Activated CD4-positive, alpha-beta T cell treated with anti-CD3 and anti-CD28 coated beads, Interleukin-2, amount 10 ng/mL, durations not matched to agents 7 days and 5 days (primary cell): Measurements from ENCODE around the gene ACD. TPM values are rescaled to one million over a fixed set of nuclear protein-coding genes. Genes with fewer than 3 reads are reported as not detected.
A peak's percentile ranks its signal among the peaks of the same experiment; 100 is the strongest.

ENCODE experiments used
- CTCF ChIA-PET: fragments of 350-600 bp; sonication (Branson Sonifier 250); formaldehyde crosslinking; loops from one replicate; lab custom pipeline; 2021; ENCODE audit warnings: antibody characterized with exemption; lab: Charles Lee
- POLR2A ChIA-PET: fragments of 350-600 bp; sonication (Branson Sonifier 250); formaldehyde crosslinking; loops from one replicate; lab custom pipeline; 2021; ENCODE audit warnings: antibody characterized with exemption; lab: Charles Lee
- DNase-seq: peaks from one replicate; pipeline ENCODE4 v3.0.0-alpha.2; 2020
- H3K27ac Mint-ChIP-seq: one replicate; pipeline ENCODE4 v1.8.0; 2021; ENCODE audit warnings: mild to moderate bottlenecking, moderate library complexity, mixed read lengths
- H3K27me3 Mint-ChIP-seq: one replicate; pipeline ENCODE4 v1.8.0; 2021; ENCODE audit warnings: mixed read lengths
- H3K36me3 Mint-ChIP-seq: one replicate; pipeline ENCODE4 v1.8.0; 2021; ENCODE audit warnings: low read depth, mixed read lengths
- H3K4me1 Mint-ChIP-seq: one replicate; pipeline ENCODE4 v1.8.0; 2021; ENCODE audit warnings: mixed read lengths
- H3K4me3 Mint-ChIP-seq: one replicate; pipeline ENCODE4 v1.8.0; 2021; ENCODE audit warnings: mild to moderate bottlenecking, moderate library complexity, mixed read lengths
- H3K9me3 Mint-ChIP-seq: one replicate; pipeline ENCODE4 v1.8.0; 2021; ENCODE audit warnings: mixed read lengths
- total RNA-seq, 2 experiments: library from RNA; stranded (reverse); gene quantifications; one replicate each; pipeline ENCODE4 v1.2.3, GENCODE V29; 2021

ACD gene
- total RNA-seq, 2 experiments from 2014 or later = 38.0 to 41.8 TPM

GRCh38 chr16:67649494-67649931 is 10.5 kb downstream of the ACD start:
- ChIA-PET POLR2A (no interaction called here), CTCF (interaction anchor here (0.5 to 2.5 kb wide), 5 partner anchors 9 to 389 kb away, joined by 3 to 14 read pairs (median 6); partner anchors contain the start of gene ACD)

GRCh38 chr16:67648764-67649407 is 11.2 kb downstream of the ACD start:
- POLR2A ChIA-PET = no interaction called here
- no peak overlapping the region for H3K27ac Mint-ChIP-seq

More at GRCh38 chr16:67649494-67649931, 10.5 kb downstream of the ACD start:
- DNase-seq = no peak
- no peaks in the 10 kb centered on the region for H3K27me3 Mint-ChIP-seq
- H3K4me3 Mint-ChIP-seq = no peak overlapping the region
- no peaks in the 10 kb centered on the region for H3K9me3 Mint-ChIP-seq
- no peak overlapping the region for H3K27ac Mint-ChIP-seq
- peaks cover 21% of the 10 kb centered on the region for H3K4me1 Mint-ChIP-seq
- peaks cover 41% of the 10 kb centered on the region for H3K36me3 Mint-ChIP-seq

GRCh38 chr16:67648088-67648763 is 11.8 kb downstream of the ACD start:
- DNase-seq = no peak
- Mint-ChIP-seq H3K27ac (no peak overlapping the region), H3K36me3 (peaks cover 37% of the 10 kb centered on the region), H3K9me3 (no peaks in the 10 kb centered on the region), H3K4me3 (no peak overlapping the region), H3K4me1 (peaks cover 29% of the 10 kb centered on the region), H3K27me3 (no peaks in the 10 kb centered on the region)
- ChIA-PET POLR2A (no interaction called here), CTCF (interaction anchor here (1.1 to 6.7 kb wide), 5 partner anchors 11 to 128 kb away, joined by 4 to 67 read pairs (median 9); partner anchors contain the start of gene ACD)

More at GRCh38 chr16:67648764-67649407, 11.2 kb downstream of the ACD start:
- no peaks in the 10 kb centered on the region for H3K27me3 Mint-ChIP-seq
- no peaks in the 10 kb centered on the region for H3K9me3 Mint-ChIP-seq
- no peak overlapping the region for H3K4me3 Mint-ChIP-seq
- H3K4me1 Mint-ChIP-seq = peaks cover 27% of the 10 kb centered on the region
- peaks cover 40% of the 10 kb centered on the region for H3K36me3 Mint-ChIP-seq
- CTCF ChIA-PET = interaction anchor here (0.7 to 6.7 kb wide), 5 partner anchors 10 to 128 kb away, joined by 3 to 67 read pairs (median 9); partner anchors contain the start of gene ACD
- DNase-seq = no peak

- ChIA-PET POLR2A (no interaction called here), CTCF (interaction anchor here (1.1 to 6.7 kb wide), 6 partner anchors 11 to 127 kb away, joined by 4 to 80 read pairs (median 11); partner anchors contain the start of gene ACD)
- no peaks in the 10 kb centered on the region for H3K27me3 Mint-ChIP-seq
- no peak overlapping the region for H3K27ac Mint-ChIP-seq
- H3K4me3 Mint-ChIP-seq = no peak overlapping the region
- no peak for DNase-seq
- H3K4me1 Mint-ChIP-seq = peaks cover 29% of the 10 kb centered on the region
- H3K36me3 Mint-ChIP-seq = peaks cover 37% of the 10 kb centered on the region
- H3K9me3 Mint-ChIP-seq = no peaks in the 10 kb centered on the region
Observed at GRCh38 chr16:67647681-67648080, 12.4 kb downstream of the ACD start.

GRCh38 chr16:67647111-67647651 is 12.9 kb downstream of the ACD start:
- H3K27me3 Mint-ChIP-seq = no peaks in the 10 kb centered on the region
- CTCF ChIA-PET = interaction anchor here (0.7 to 6.7 kb wide), 8 partner anchors 12 to 126 kb away, joined by 3 to 80 read pairs (median 6); partner anchors contain the start of gene ACD
- H3K9me3 Mint-ChIP-seq = no peaks in the 10 kb centered on the region
- H3K27ac Mint-ChIP-seq = peak overlapping the region; percentile 83
- H3K36me3 Mint-ChIP-seq = peaks cover 35% of the 10 kb centered on the region
- POLR2A ChIA-PET = no interaction called here
- H3K4me3 Mint-ChIP-seq = no peak overlapping the region
- DNase-seq = no peak
- H3K4me1 Mint-ChIP-seq = peaks cover 29% of the 10 kb centered on the region

GRCh38 chr16:67645397-67646121 is 14.5 kb downstream of the ACD start:
- ChIA-PET CTCF (interaction anchor here (0.7 to 6.7 kb wide), 27 partner anchors 11 to 198 kb away, joined by 3 to 80 read pairs (median 4); partner anchors contain the start of genes ACD, ATP6V0D1 and CTCF), POLR2A (interaction anchor here (0.9 to 2.1 kb wide), 2 partner anchors 15 to 98 kb away, joined by 4 to 10 read pairs; partner anchors contain the start of genes ACD and PARD6A)
- H3K4me3 Mint-ChIP-seq = peak overlapping the region; percentile 89
- peak overlapping the region; percentile 97 for H3K27ac Mint-ChIP-seq
- H3K36me3 Mint-ChIP-seq = peaks cover 22% of the 10 kb centered on the region
- peaks cover 24% of the 10 kb centered on the region for H3K4me1 Mint-ChIP-seq
- no peaks in the 10 kb centered on the region for H3K27me3 Mint-ChIP-seq
- H3K9me3 Mint-ChIP-seq = no peaks in the 10 kb centered on the region
- DNase-seq = peak; percentile 38

- Mint-ChIP-seq H3K27ac (peak overlapping the region; percentile 85), H3K27me3 (no peaks in the 10 kb centered on the region), H3K9me3 (no peaks in the 10 kb centered on the region), H3K36me3 (peaks cover 17% of the 10 kb centered on the region), H3K4me3 (peak overlapping the region; percentile 65), H3K4me1 (peaks cover 19% of the 10 kb centered on the region)
- no peak for DNase-seq
- POLR2A ChIA-PET = interaction anchor here (2.1 kb wide), 1 partner anchor 97 kb away, joined by 10 read pairs; no protein-coding TSS in a partner anchor
- CTCF ChIA-PET = interaction anchor here (0.7 to 6.7 kb wide), 20 partner anchors 10 to 123 kb away, joined by 3 to 80 read pairs (median 4); partner anchors contain the start of genes ACD and CTCF
Observed at GRCh38 chr16:67644038-67644437, 16.0 kb downstream of the ACD start.

- Mint-ChIP-seq H3K4me3 (no peak overlapping the region), H3K9me3 (no peaks in the 10 kb centered on the region), H3K4me1 (peaks cover 16% of the 10 kb centered on the region), H3K27ac (no peak overlapping the region), H3K36me3 (peaks cover 19% of the 10 kb centered on the region), H3K27me3 (no peaks in the 10 kb centered on the region)
- CTCF ChIA-PET = interaction anchor here (1.0 to 5.6 kb wide), 6 partner anchors 16 to 121 kb away, joined by 4 to 43 read pairs (median 12); partner anchors contain the start of genes ACD and CTCF
- no peak for DNase-seq
- POLR2A ChIA-PET = interaction anchor here (0.7 kb wide), 1 partner anchor 94 kb away, joined by 3 read pairs; no protein-coding TSS in a partner anchor
Observed at GRCh38 chr16:67641779-67642708, 18.0 kb downstream of the ACD start.

- H3K27ac Mint-ChIP-seq = no peak overlapping the region
- H3K27me3 Mint-ChIP-seq = no peaks in the 10 kb centered on the region
- ChIA-PET POLR2A (no interaction called here), CTCF (interaction anchor here (0.6 to 3.4 kb wide), 3 partner anchors 75 to 198 kb away, joined by 4 to 11 read pairs (median 7); partner anchors contain the start of gene CTCF)
- no peak overlapping the region for H3K4me3 Mint-ChIP-seq
- H3K4me1 Mint-ChIP-seq = no peaks in the 10 kb centered on the region
- no peaks in the 10 kb centered on the region for H3K9me3 Mint-ChIP-seq
- no peak for DNase-seq
- peaks cover 29% of the 10 kb centered on the region for H3K36me3 Mint-ChIP-seq
Observed at GRCh38 chr16:67637625-67638024, 22.4 kb downstream of the ACD start.

GRCh38 chr16:67636713-67637112 is 23.3 kb downstream of the ACD start:
- no peak for DNase-seq
- Mint-ChIP-seq H3K36me3 (peaks cover 36% of the 10 kb centered on the region), H3K27me3 (no peaks in the 10 kb centered on the region), H3K4me3 (no peak overlapping the region), H3K9me3 (no peaks in the 10 kb centered on the region), H3K27ac (no peak overlapping the region), H3K4me1 (no peaks in the 10 kb centered on the region)
- ChIA-PET CTCF (no interaction called here), POLR2A (no interaction called here)
